Mesothelial cell of epicardium (in vitro differentiated cells): ENCODE measurements around the gene CFAP20DC. TPM values are rescaled to one million over a fixed set of nuclear protein-coding genes. Genes with fewer than 3 reads are reported as not detected.

Source experiments
- DNase-seq, 2 experiments: peaks; one replicate each; pipeline ENCODE4 v3.0.0; 2021; ENCODE audit warnings: low spot score in 2 of 2; ENCODE audit not compliant: unreplicated experiment in 2 of 2
- H3K27ac Mint-ChIP-seq: 2 replicates; pipeline ENCODE4 v1.8.0; 2021; ENCODE audit warnings: mixed read lengths
- H3K27me3 Mint-ChIP-seq: 2 replicates; pipeline ENCODE4 v1.8.0; 2021; ENCODE audit warnings: low read depth, mixed read lengths
- H3K36me3 Mint-ChIP-seq: 2 replicates; pipeline ENCODE4 v1.8.0; 2021; ENCODE audit warnings: mixed read lengths
- H3K4me1 Mint-ChIP-seq: 2 replicates; pipeline ENCODE4 v1.8.0; 2021; ENCODE audit warnings: mixed read lengths
- H3K4me3 Mint-ChIP-seq: 2 replicates; pipeline ENCODE4 v1.8.0; 2021; ENCODE audit warnings: mild to moderate bottlenecking, moderate library complexity, mixed read lengths
- H3K9me3 Mint-ChIP-seq: 2 replicates; pipeline ENCODE4 v1.8.0; 2021; ENCODE audit warnings: mixed read lengths
- total RNA-seq: library from RNA; stranded (reverse); gene quantifications from 3 replicates; pipeline ENCODE4 v1.2.1, GENCODE V29; 2021
- TF ChIP-seq, protein P1 (sequence below): fragments of 200-600 bp; sonication (generic); IDR thresholded peaks from one replicate; pipeline ENCODE4 v1.5.0; 2021; ENCODE audit warnings: antibody characterized with exemption; ENCODE audit not compliant: unreplicated experiment

CFAP20DC gene
- total RNA-seq, 1 donor from 2014 or later = 5.4 TPM

DNA sequence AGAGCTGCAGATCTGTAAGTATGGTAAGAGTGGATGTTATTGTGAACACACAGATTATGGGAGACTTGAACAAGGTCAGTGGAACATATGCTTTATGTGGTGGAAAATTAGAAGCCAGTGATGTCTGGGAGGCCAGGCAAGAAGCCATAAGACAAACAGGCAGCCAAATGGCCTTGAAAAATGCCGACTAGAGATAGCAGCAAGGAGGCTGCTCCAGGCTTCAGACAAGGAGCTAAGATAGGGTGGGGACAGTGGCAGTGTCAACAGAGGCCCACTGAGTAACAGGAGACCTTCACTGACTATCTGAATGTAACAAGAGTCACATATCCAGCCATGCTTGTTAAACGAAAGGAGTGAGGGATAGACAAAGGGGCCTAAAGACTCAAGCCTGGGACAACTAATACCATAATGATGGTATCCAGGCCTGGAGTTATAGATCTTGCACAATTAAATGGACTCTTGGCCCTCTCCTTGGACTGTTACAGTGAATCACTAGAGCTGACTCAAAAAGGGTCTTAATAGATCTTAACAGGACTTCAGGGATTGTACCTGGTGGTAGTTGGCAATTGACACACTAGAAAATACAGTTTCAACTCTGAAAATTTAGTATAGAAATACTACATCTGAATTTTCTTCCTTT, 50.6 kb downstream of the CFAP20DC start:
- no peaks in the 10 kb centered on the region for H3K36me3 Mint-ChIP-seq
- TF ChIP-seq, protein P1, sequence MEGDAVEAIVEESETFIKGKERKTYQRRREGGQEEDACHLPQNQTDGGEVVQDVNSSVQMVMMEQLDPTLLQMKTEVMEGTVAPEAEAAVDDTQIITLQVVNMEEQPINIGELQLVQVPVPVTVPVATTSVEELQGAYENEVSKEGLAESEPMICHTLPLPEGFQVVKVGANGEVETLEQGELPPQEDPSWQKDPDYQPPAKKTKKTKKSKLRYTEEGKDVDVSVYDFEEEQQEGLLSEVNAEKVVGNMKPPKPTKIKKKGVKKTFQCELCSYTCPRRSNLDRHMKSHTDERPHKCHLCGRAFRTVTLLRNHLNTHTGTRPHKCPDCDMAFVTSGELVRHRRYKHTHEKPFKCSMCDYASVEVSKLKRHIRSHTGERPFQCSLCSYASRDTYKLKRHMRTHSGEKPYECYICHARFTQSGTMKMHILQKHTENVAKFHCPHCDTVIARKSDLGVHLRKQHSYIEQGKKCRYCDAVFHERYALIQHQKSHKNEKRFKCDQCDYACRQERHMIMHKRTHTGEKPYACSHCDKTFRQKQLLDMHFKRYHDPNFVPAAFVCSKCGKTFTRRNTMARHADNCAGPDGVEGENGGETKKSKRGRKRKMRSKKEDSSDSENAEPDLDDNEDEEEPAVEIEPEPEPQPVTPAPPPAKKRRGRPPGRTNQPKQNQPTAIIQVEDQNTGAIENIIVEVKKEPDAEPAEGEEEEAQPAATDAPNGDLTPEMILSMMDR = no peak
- H3K4me3 Mint-ChIP-seq = no peak overlapping the region
- H3K27ac Mint-ChIP-seq = no peak overlapping the region
- no peaks in the 10 kb centered on the region for H3K4me1 Mint-ChIP-seq
- DNase-seq = no peak
- H3K9me3 Mint-ChIP-seq = no peaks in the 10 kb centered on the region
- no peaks in the 10 kb centered on the region for H3K27me3 Mint-ChIP-seq

GRCh38 chr3:58998476-58999117, 51.2 kb downstream of the CFAP20DC start:
- Mint-ChIP-seq H3K9me3 (no peaks in the 10 kb centered on the region), H3K27ac (no peak overlapping the region), H3K4me3 (no peak overlapping the region), H3K36me3 (no peaks in the 10 kb centered on the region), H3K4me1 (no peaks in the 10 kb centered on the region), H3K27me3 (no peaks in the 10 kb centered on the region)
- DNase-seq = no peak
- TF ChIP-seq, protein P1 = no peak

DNA sequence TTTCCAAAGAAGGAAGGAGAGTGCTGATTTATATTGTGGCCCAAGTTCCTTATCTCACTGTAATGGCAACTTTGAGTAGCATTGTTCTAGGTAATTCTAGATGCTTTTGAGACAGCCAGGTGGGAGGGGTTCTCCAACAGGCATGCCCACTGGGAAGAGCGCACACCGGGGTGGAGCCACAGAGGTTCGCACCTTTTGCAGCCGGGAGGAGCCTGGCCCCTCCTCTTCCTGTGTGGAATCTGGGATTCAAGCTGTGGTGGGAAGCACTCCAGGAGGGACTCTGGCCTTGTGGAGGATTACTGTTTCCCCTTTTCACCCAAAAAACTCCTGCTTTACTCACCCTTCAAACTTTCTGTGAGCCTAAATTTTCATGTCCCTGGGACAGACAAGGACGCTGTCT, 53.1 kb downstream of the CFAP20DC start:
- TF ChIP-seq, protein P1 = no peak
- Mint-ChIP-seq H3K36me3 (no peaks in the 10 kb centered on the region), H3K4me3 (no peak overlapping the region), H3K4me1 (no peaks in the 10 kb centered on the region), H3K27ac (no peak overlapping the region), H3K9me3 (no peaks in the 10 kb centered on the region), H3K27me3 (no peaks in the 10 kb centered on the region)
- no peak for DNase-seq

GRCh38 chr3:58994746-58995330, 55.0 kb downstream of the CFAP20DC start:
- Mint-ChIP-seq H3K9me3 (no peaks in the 10 kb centered on the region), H3K27ac (no peak overlapping the region), H3K4me3 (peak overlapping the region; percentile 38), H3K4me1 (no peaks in the 10 kb centered on the region), H3K27me3 (no peaks in the 10 kb centered on the region), H3K36me3 (no peaks in the 10 kb centered on the region)
- TF ChIP-seq, protein P1 = peak; percentile 43
- no peak for DNase-seq

GRCh38 chr3:58993547-58993946, 56.3 kb downstream of the CFAP20DC start:
- TF ChIP-seq, protein P1 = no peak
- Mint-ChIP-seq H3K27me3 (no peaks in the 10 kb centered on the region), H3K27ac (no peak overlapping the region), H3K4me3 (no peak overlapping the region), H3K4me1 (no peaks in the 10 kb centered on the region), H3K9me3 (no peaks in the 10 kb centered on the region), H3K36me3 (no peaks in the 10 kb centered on the region)
- no peak for DNase-seq
